ENCODE results near the gene PRICKLE2. TPM values are rescaled to one million over a fixed set of nuclear protein-coding genes. Genes with fewer than 3 reads are reported as not detected.

PRICKLE2 gene
- polyA plus RNA-seq, 1 experiment, result 14.2 TPM

DNA sequence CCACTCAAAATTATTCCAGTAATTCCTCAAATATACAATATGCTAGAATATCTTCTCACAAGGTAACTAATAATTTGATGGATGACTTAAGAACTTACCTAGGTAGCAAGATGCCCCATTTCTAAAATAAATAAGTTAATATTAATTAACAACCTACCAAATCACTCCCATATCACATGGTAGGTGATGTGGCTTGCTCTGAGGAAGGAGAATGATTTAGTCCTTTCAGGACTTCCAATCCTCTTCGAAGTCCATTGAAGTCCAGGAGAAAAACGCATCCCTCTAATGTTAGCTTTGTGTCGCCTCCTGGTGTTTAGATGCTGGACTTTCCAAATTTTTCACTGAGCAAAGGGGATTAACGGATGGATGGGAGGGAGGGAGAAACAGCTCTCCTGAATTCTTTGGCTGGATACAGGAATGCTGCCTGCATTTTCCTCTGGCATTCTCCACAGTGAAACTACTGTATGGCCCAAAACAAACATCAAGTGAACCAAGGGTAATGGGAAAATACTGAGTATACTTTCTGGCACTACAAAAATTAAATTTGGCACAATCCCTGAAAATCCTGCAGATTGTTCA lies 58.6 kb downstream of the PRICKLE2 start:
- ChIA-PET POLR2A (no interaction called here), CTCF (interaction anchor here (0.6 to 1.3 kb wide), 2 partner anchors 58 to 170 kb away, joined by 3 to 6 read pairs; partner anchors contain the start of gene PRICKLE2)
- no peak for DNase-seq (ENCODE audit: low read depth, low spot score)
- H3K27ac ChIP-seq (ENCODE audit: low read depth, low read length), result no peak overlapping the region
- TF ChIP-seq, protein P1, sequence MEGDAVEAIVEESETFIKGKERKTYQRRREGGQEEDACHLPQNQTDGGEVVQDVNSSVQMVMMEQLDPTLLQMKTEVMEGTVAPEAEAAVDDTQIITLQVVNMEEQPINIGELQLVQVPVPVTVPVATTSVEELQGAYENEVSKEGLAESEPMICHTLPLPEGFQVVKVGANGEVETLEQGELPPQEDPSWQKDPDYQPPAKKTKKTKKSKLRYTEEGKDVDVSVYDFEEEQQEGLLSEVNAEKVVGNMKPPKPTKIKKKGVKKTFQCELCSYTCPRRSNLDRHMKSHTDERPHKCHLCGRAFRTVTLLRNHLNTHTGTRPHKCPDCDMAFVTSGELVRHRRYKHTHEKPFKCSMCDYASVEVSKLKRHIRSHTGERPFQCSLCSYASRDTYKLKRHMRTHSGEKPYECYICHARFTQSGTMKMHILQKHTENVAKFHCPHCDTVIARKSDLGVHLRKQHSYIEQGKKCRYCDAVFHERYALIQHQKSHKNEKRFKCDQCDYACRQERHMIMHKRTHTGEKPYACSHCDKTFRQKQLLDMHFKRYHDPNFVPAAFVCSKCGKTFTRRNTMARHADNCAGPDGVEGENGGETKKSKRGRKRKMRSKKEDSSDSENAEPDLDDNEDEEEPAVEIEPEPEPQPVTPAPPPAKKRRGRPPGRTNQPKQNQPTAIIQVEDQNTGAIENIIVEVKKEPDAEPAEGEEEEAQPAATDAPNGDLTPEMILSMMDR (IDR thresholded peaks at IDR 0.05; ENCODE audit: low read depth, low read length), result no peak; the same call in 1 of the 2 replicates
- H3K27me3 ChIP-seq (ENCODE audit: control insufficient read depth, insufficient read depth, low read length), result no peaks in the 10 kb centered on the region
- no peak overlapping the region for H3K4me3 ChIP-seq (ENCODE audit: low read depth, low read length)
- H3K9me3 ChIP-seq (ENCODE audit: control insufficient read depth, insufficient read depth, low read length), result no peaks in the 10 kb centered on the region

DNA sequence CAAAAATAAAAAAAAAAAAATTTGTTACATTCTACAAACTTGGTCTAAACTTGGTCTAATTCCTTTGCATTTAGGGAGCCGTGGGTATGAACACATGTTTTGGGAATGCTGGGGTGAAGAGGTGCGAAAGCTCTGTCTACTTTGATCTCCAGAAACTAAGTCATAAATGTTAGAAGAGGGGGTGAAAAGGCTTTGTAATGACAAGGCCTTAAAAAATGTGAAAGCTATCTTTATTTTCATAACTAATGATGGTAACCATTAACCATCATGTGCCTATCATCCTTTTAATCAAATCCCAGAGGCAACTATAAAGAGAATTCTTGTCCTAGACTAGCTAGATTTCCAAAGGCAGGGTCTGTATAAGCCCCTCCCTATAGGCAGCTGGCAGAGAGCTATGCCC lies 60.9 kb downstream of the PRICKLE2 start:
- H3K4me3 ChIP-seq (ENCODE audit: low read depth, low read length), result no peak overlapping the region
- no peaks in the 10 kb centered on the region for H3K27me3 ChIP-seq (ENCODE audit: control insufficient read depth, insufficient read depth, low read length)
- no peak for DNase-seq (ENCODE audit: low read depth, low spot score)
- POLR2A ChIA-PET, result interaction anchor here (0.8 kb wide), 1 partner anchor 23 kb away, joined by 3 read pairs; no protein-coding TSS in a partner anchor
- H3K9me3 ChIP-seq (ENCODE audit: control insufficient read depth, insufficient read depth, low read length), result no peaks in the 10 kb centered on the region
- CTCF ChIA-PET, result interaction anchor here (0.6 kb wide), 1 partner anchor 80 kb away, joined by 3 read pairs; no protein-coding TSS in a partner anchor
- H3K27ac ChIP-seq (ENCODE audit: low read depth, low read length), result peak overlapping the region; percentile 85
- TF ChIP-seq, protein P1 (IDR thresholded peaks at IDR 0.05; ENCODE audit: low read depth, low read length), result no peak

DNA sequence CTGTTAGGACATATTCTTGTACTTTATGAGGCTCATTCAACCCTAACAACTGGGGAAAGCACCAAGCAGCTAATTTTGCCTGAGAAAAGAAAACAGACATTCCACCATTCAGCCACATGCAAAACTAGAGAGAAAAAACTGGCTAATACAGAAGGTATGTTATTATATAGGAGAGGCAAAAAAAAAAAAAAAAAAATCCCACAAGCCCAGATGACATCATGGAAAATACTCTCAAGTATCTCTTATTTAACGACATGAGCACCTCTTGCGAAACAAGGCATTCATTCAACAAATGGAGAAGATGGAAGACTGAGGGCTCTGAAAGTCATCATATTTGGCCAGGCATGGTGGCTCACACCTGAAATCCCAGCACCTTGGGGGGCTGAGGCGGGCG lies 61.5 kb downstream of the PRICKLE2 start:
- TF ChIP-seq, protein P1 (IDR thresholded peaks at IDR 0.05; ENCODE audit: low read depth, low read length), result no peak
- Histone ChIP-seq H3K4me3 (ENCODE audit: low read depth, low read length) (no peak overlapping the region), H3K27ac (ENCODE audit: low read depth, low read length) (peak overlapping the region; percentile 87), H3K9me3 (ENCODE audit: control insufficient read depth, insufficient read depth, low read length) (no peaks in the 10 kb centered on the region), H3K27me3 (ENCODE audit: control insufficient read depth, insufficient read depth, low read length) (no peaks in the 10 kb centered on the region)
- ChIA-PET CTCF (interaction anchor here (1.3 kb wide), 1 partner anchor 140 kb away, joined by 4 read pairs; the partner anchor contains the start of gene PSMD6), POLR2A (interaction anchor here (0.7 kb wide), 2 partner anchors 30 to 42 kb away, joined by 3 to 9 read pairs; no protein-coding TSS in a partner anchor)
- DNase-seq (ENCODE audit: low read depth, low spot score), result peak; percentile 74

DNA sequence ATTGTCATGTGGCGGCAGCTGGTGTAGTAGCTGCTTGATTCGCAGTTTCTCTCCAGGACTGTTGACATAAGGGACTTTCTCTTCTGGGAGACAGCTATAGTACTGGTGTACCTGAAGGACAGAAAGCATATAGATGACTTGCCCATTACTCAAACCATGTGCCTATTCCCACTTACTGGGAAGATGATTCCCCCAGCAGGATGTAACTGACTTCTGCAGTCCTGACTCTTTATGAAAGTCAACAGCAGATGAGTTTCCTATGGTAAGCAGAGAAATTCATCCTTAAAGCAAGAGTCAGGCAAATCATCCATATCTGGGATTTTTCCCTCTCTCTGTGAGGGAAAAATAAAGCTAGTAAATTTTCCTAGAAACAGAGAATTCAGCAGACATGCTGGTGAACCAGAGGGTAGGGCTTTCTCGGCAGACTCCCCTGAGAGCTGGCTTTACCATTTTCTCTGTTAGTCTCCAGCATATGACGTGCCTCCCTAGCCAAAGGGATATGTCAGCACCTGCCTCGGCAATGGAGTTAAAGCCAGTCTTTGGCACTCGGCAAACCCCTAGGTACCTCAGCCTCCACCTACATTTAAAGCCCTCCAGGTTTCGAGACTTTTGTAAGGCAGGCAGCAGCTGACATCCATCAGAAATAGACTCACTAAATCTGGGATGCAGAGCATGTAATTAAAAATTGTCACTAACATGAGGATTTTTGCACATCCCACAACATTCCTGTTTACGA lies 62.1 kb downstream of the PRICKLE2 start:
- Histone ChIP-seq H3K4me3 (ENCODE audit: low read depth, low read length) (no peak overlapping the region), H3K27me3 (ENCODE audit: control insufficient read depth, insufficient read depth, low read length) (no peaks in the 10 kb centered on the region), H3K27ac (ENCODE audit: low read depth, low read length) (peak overlapping the region; percentile 87), H3K9me3 (ENCODE audit: control insufficient read depth, insufficient read depth, low read length) (no peaks in the 10 kb centered on the region)
- DNase-seq (ENCODE audit: low read depth, low spot score), result no peak
- POLR2A ChIA-PET, result interaction anchor here (0.7 kb wide), 2 partner anchors 31 to 43 kb away, joined by 3 to 9 read pairs; no protein-coding TSS in a partner anchor
- CTCF ChIA-PET, result interaction anchor here (0.5 to 1.3 kb wide), 4 partner anchors 99 to 322 kb away, joined by 3 to 4 read pairs (median 4); partner anchors contain the start of gene PSMD6
- TF ChIP-seq, protein P1 (IDR thresholded peaks at IDR 0.05; ENCODE audit: low read depth, low read length), result no peak

All from AG04450 (cell line).